Measurements from ENCODE around the gene NCAPD3. TPM values are rescaled to one million over a fixed set of nuclear protein-coding genes. Genes with fewer than 3 reads are reported as not detected.
A peak's percentile ranks its signal among the peaks of the same experiment; 100 is the strongest.
"Not testable (repeated sequence)": the region's sequence is repeated elsewhere in the genome, so short reads cannot be mapped to it uniquely, and the experiment has no call there.

NCAPD3 gene
- total RNA-seq, 1 donor from 2014 or later, result 99.9 TPM

GRCh38 chr11:134261626-134262488 is 38.1 kb upstream of the NCAPD3 start:
- peak; percentile 27 for DNase-seq (ENCODE audit: low spot score)
- intact Hi-C loops (cut with micrococcal nuclease), result no loop called here
- no peaks in the 10 kb centered on the region for H3K9me3 Mint-ChIP-seq
- H3K27ac Mint-ChIP-seq, result no peak overlapping the region
- H3K36me3 Mint-ChIP-seq (ENCODE audit: low read depth), result peaks cover 52% of the 10 kb centered on the region
- H3K4me3 Mint-ChIP-seq (ENCODE audit: low read depth), result no peak overlapping the region
- H3K27me3 Mint-ChIP-seq (ENCODE audit: low read depth), result no peaks in the 10 kb centered on the region
- peaks cover 31% of the 10 kb centered on the region for H3K4me1 Mint-ChIP-seq (ENCODE audit: low read depth)

DNA sequence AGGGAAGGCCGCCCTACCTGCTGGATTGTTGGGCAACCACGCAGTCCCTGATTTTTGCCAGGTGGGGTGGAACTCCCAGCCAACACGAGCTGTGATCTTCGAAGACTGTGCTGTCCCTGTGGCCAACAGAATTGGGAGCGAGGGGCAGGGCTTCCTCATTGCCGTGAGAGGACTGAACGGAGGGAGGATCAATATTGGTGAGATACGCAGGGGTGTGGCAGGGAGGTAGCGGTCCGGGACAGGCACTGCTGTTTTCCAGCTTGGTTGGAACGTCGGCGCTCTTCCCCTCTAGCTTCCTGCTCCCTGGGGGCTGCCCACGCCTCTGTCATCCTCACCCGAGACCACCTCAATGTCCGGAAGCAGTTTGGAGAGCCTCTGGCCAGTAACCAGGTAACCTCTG is 37.2 kb upstream of the NCAPD3 start:
- intact Hi-C loops (cut with micrococcal nuclease), result no loop called here
- no peaks in the 10 kb centered on the region for H3K9me3 Mint-ChIP-seq
- H3K4me3 Mint-ChIP-seq (ENCODE audit: low read depth), result no peak overlapping the region
- H3K27ac Mint-ChIP-seq, result no peak overlapping the region
- H3K36me3 Mint-ChIP-seq (ENCODE audit: low read depth), result peaks cover 46% of the 10 kb centered on the region
- no peak for DNase-seq (ENCODE audit: low spot score)
- peaks cover 23% of the 10 kb centered on the region for H3K4me1 Mint-ChIP-seq (ENCODE audit: low read depth)
- H3K27me3 Mint-ChIP-seq (ENCODE audit: low read depth), result no peaks in the 10 kb centered on the region

DNA sequence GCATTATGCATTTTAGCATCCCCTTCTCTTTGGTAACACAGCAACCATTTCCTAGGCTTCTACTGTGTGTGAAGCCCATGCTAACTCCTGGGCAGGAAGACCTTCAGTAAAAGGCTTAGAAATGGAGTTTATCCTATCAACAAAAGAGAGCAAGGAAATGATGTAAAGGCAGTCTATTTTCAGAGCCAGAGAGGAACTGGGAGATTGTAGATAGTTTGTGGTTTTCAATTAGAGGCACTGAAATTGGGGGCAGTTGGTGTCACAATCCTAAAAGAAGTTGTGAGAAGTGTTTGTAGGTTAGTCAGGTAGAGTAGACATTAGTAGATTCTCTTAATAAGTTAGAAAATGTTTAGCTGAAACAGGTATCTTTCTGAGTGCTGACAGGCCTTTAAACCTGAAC is 36.7 kb upstream of the NCAPD3 start:
- H3K27me3 Mint-ChIP-seq (ENCODE audit: low read depth), result no peaks in the 10 kb centered on the region
- no peak overlapping the region for H3K4me3 Mint-ChIP-seq (ENCODE audit: low read depth)
- H3K4me1 Mint-ChIP-seq (ENCODE audit: low read depth), result peaks cover 23% of the 10 kb centered on the region
- no peak for DNase-seq (ENCODE audit: low spot score)
- H3K9me3 Mint-ChIP-seq, result no peaks in the 10 kb centered on the region
- peaks cover 46% of the 10 kb centered on the region for H3K36me3 Mint-ChIP-seq (ENCODE audit: low read depth)
- peak overlapping the region; percentile 40 for H3K27ac Mint-ChIP-seq
- intact Hi-C loops (cut with micrococcal nuclease), result no loop called here

GRCh38 chr11:134258577-134258976 is 34.8 kb upstream of the NCAPD3 start:
- DNase-seq (ENCODE audit: low spot score), result no peak
- Mint-ChIP-seq H3K27me3 (ENCODE audit: low read depth) (no peaks in the 10 kb centered on the region), H3K27ac (no peak overlapping the region), H3K9me3 (no peaks in the 10 kb centered on the region), H3K36me3 (ENCODE audit: low read depth) (peaks cover 41% of the 10 kb centered on the region), H3K4me3 (ENCODE audit: low read depth) (no peak overlapping the region), H3K4me1 (ENCODE audit: low read depth) (peaks cover 29% of the 10 kb centered on the region)
- intact Hi-C loops (cut with micrococcal nuclease), result loop anchor here (10.0 kb wide), 1 partner anchor 54 kb away; no protein-coding TSS in a partner anchor

DNA sequence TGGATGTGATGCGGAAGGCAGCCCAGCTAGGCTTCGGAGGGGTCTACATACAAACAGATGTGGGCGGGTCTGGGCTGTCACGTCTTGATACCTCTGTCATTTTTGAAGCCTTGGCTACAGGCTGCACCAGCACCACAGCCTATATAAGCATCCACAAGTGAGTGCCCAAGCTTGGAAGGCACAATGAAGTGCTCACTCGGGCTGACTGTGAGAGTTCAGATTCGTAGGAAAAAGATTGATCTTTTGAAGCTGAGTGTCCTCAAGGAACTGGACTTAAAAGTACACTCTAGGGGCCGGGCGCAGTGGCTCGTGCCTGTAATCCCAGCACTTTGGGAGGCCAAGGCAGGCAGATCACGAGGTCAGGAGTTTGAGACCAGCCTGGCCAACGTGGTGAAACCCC is 33.3 kb upstream of the NCAPD3 start:
- peaks cover 35% of the 10 kb centered on the region for H3K36me3 Mint-ChIP-seq (ENCODE audit: low read depth)
- no peak overlapping the region for H3K27ac Mint-ChIP-seq
- intact Hi-C loops (cut with micrococcal nuclease), result loop anchor here (10.0 kb wide), 1 partner anchor 52 kb away; no protein-coding TSS in a partner anchor
- H3K4me3 Mint-ChIP-seq (ENCODE audit: low read depth), result no peak overlapping the region
- peaks cover 34% of the 10 kb centered on the region for H3K4me1 Mint-ChIP-seq (ENCODE audit: low read depth)
- H3K9me3 Mint-ChIP-seq, result no peaks in the 10 kb centered on the region
- no peaks in the 10 kb centered on the region for H3K27me3 Mint-ChIP-seq (ENCODE audit: low read depth)
- no peak for DNase-seq (ENCODE audit: low spot score)

DNA sequence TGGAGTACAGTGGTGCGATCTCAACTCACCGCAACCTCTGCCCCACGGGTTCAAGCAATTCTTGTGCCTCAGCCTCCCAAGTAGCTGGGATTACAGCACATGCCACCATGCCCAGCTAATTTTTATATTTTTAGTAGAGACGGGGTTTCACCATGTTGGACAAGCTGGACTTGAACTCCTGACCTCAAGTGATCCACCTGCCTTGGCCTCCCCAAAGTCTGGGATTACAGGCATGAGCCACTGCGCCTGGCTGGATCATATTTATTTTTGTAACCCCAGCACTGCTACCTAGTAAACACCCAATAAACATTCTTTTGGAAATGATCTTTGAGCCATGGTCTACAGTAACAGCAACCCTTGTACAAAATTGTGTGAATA is 31.4 kb upstream of the NCAPD3 start:
- H3K27me3 Mint-ChIP-seq (ENCODE audit: low read depth); DNase-seq (ENCODE audit: low spot score); H3K27ac Mint-ChIP-seq; H3K4me3 Mint-ChIP-seq (ENCODE audit: low read depth); H3K9me3 Mint-ChIP-seq: not testable (repeated sequence)
- intact Hi-C loops (cut with micrococcal nuclease), result loop anchor here (10.0 kb wide), 1 partner anchor 50 kb away; no protein-coding TSS in a partner anchor
- peaks cover 27% of the 10 kb centered on the region for H3K4me1 Mint-ChIP-seq (ENCODE audit: low read depth)
- peaks cover 30% of the 10 kb centered on the region for H3K36me3 Mint-ChIP-seq (ENCODE audit: low read depth)

DNA sequence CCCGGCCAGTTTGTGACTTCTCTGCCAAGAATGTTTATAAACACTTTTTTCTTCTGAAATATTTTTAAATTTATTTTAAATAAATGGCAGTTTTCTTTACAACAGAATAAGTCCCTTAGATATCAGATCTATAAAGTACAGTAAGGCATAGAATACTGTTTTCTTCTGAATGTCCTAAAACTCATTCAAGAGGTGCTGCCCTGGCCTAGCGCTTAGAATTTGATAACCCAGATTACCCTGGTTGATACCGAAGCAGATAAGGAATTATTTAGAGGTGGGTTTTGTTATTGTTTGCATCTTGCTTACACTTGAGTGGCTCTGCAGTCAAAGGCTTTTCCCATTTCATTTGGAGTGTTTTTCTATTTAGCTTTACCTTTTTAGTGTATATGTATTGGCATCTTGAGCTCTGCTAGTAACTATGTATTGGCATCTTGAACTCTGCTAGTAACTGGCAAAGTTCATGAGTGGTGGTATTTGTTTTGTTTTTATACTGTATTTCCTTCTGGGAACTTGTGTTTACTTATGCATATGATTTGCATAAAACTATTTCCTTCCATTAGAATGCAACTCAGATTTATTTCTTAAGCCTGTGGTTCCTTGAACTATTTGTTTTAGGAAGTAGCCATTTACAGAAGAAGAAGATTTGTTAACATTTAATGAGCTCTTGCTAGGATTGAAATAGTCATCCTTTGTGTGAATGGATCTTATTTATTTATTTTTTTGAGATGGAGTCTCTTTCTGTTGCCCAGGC is 30.8 kb upstream of the NCAPD3 start:
- Mint-ChIP-seq H3K27me3 (ENCODE audit: low read depth) (no peaks in the 10 kb centered on the region), H3K9me3 (no peaks in the 10 kb centered on the region), H3K4me1 (ENCODE audit: low read depth) (peaks cover 22% of the 10 kb centered on the region), H3K36me3 (ENCODE audit: low read depth) (peaks cover 29% of the 10 kb centered on the region), H3K4me3 (ENCODE audit: low read depth) (peak overlapping the region; percentile 99), H3K27ac (no peak overlapping the region)
- intact Hi-C loops (cut with micrococcal nuclease), result loop anchor here (10.0 kb wide), 1 partner anchor 50 kb away; no protein-coding TSS in a partner anchor
- DNase-seq (ENCODE audit: low spot score), result no peak

- H3K4me3 Mint-ChIP-seq (ENCODE audit: low read depth), result peak within 1 kb of the TSS; percentile 99
- no peaks in the 10 kb centered on the region for H3K27me3 Mint-ChIP-seq (ENCODE audit: low read depth)
- H3K4me1 Mint-ChIP-seq (ENCODE audit: low read depth), result peaks cover 31% of the 10 kb centered on the region
- H3K27ac Mint-ChIP-seq, result peak within 1 kb of the TSS; percentile 85
- peaks cover 27% of the 10 kb centered on the region for H3K36me3 Mint-ChIP-seq (ENCODE audit: low read depth)
- peak; percentile 93 for DNase-seq (ENCODE audit: low spot score)
- H3K9me3 Mint-ChIP-seq, result no peaks in the 10 kb centered on the region
- intact Hi-C loops (cut with micrococcal nuclease), result loop anchor here (1.0 to 10.0 kb wide), 4 partner anchors 22 to 78 kb away; partner anchors contain the start of genes GLB1L2 and VPS26B
These were observed 29.6 kb upstream of the NCAPD3 start, which contains the start of the genes ACAD8 and THYN1 for GRCh38 chr11:134253188-134253993. Gene ACAD8, plus strand, starts transcription at chr11:134253568. Its CDS starts 33 bp downstream, at chr11:134253601. Gene THYN1, minus strand, starts transcription at chr11:134253352. Its CDS starts 470 bp downstream, at chr11:134252882.

DNA sequence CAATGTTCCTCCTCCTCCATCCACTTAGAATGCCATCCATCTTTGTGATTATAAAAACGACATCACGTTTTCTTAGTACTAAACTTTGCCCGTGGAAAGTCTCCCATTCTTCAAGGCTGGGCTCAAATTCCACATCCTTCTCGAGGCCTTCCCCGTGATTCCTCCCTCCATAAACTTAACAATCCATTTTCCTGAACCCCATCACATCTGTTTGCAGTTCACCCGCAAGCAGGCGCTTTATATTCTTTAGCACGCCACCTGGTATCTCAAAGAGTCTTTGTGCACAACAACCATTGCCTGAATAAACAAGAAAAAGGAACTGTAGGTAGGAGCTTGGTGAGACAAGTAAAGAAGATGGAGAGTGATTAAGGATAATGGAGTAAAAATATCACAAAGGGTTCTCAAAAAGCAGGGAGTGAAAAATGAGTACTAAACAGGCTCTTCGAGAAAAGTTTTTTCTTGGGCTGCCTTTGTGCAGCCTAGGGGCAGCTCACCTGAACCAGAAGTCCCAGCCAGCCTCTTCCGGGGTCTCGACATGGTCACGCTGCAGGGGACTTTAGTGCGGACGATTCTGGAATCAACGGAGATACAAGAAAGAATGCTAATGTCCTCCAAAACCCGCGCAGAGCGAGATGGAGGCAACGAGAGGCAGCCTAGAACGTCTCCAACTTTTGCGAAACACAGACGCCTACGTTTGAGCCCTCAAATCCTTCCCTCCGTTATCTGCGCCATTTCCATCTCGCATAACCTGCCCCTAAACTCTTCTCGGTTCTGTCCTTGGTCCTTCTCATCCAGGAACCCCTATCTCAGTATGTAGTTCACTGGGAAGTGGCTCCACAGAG is 28.8 kb upstream of the NCAPD3 start:
- peak; percentile 30 for DNase-seq (ENCODE audit: low spot score)
- Mint-ChIP-seq H3K27ac (peak overlapping the region; percentile 85), H3K27me3 (ENCODE audit: low read depth) (no peaks in the 10 kb centered on the region), H3K4me3 (ENCODE audit: low read depth) (peak overlapping the region; percentile 99), H3K4me1 (ENCODE audit: low read depth) (peaks cover 31% of the 10 kb centered on the region), H3K36me3 (ENCODE audit: low read depth) (peaks cover 28% of the 10 kb centered on the region), H3K9me3 (no peaks in the 10 kb centered on the region)
- intact Hi-C loops (cut with micrococcal nuclease), result loop anchor here (1.0 to 10.0 kb wide), 4 partner anchors 23 to 79 kb away; partner anchors contain the start of genes GLB1L2 and VPS26B

DNA sequence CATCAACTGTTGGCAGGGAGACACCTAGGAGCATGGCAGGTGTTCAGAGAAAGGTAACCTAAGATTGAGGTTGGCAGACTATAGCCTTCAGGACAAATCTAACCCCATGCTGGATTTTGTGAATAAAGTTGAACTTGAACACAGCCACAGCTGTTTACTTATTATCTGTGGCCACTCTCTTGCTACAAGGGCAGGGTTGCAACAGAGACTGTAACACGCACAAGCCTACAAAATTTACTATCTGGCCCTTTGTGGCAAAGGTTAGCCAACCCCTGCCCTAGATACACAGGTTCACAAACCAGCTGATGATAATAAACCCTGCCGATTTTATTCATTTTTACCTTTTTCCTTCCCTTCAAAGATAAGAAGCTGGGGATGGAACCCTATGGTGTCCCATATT is 26.9 kb upstream of the NCAPD3 start:
- no peak overlapping the region for H3K4me3 Mint-ChIP-seq (ENCODE audit: low read depth)
- no peak overlapping the region for H3K27ac Mint-ChIP-seq
- no peaks in the 10 kb centered on the region for H3K27me3 Mint-ChIP-seq (ENCODE audit: low read depth)
- H3K36me3 Mint-ChIP-seq (ENCODE audit: low read depth), result peaks cover 36% of the 10 kb centered on the region
- peaks cover 31% of the 10 kb centered on the region for H3K4me1 Mint-ChIP-seq (ENCODE audit: low read depth)
- intact Hi-C loops (cut with micrococcal nuclease), result loop anchor here (10.0 kb wide), 1 partner anchor 46 kb away; no protein-coding TSS in a partner anchor
- DNase-seq (ENCODE audit: low spot score), result no peak
- no peaks in the 10 kb centered on the region for H3K9me3 Mint-ChIP-seq

GRCh38 chr11:134250246-134250645 is 26.5 kb upstream of the NCAPD3 start:
- Mint-ChIP-seq H3K9me3 (no peaks in the 10 kb centered on the region), H3K4me1 (ENCODE audit: low read depth) (peaks cover 31% of the 10 kb centered on the region), H3K36me3 (ENCODE audit: low read depth) (peaks cover 36% of the 10 kb centered on the region), H3K27ac (no peak overlapping the region), H3K4me3 (ENCODE audit: low read depth) (no peak overlapping the region), H3K27me3 (ENCODE audit: low read depth) (no peaks in the 10 kb centered on the region)
- intact Hi-C loops (cut with micrococcal nuclease), result loop anchor here (10.0 kb wide), 1 partner anchor 45 kb away; no protein-coding TSS in a partner anchor
- no peak for DNase-seq (ENCODE audit: low spot score)

Data from activated T-helper 2 cell treated with anti-CD3 and anti-CD28 coated beads, Interferon-gamma antibody, Interleukin-2, Interleukin-4, amounts not matched to agents 10 μg/mL and 5 μg/mL and 100 μg/mL, durations not matched to agents 14 hours and 24 hours and 36 hours (primary cell).